ENCODE measurements around the gene UBASH3B. TPM values are rescaled to one million over a fixed set of nuclear protein-coding genes. Genes with fewer than 3 reads are reported as not detected.

Gene UBASH3B
- total and polyA plus RNA-seq, 2 of the 13 experiments (the other 11 are each of a cell fraction or from before 2014, with no cell fraction given) = 4.4 to 7.6 TPM

GRCh38 chr11:122655527-122656072 lies at the start of gene UBASH3B (continued):
- TF ChIP-seq AHDC1 (CRISPR knock-in tag; IDR thresholded peaks at IDR 0.05; ENCODE audit: borderline replicate concordance) (no peak), ZBTB21 (CRISPR knock-in tag; IDR thresholded peaks at IDR 0.05) (no peak), ZBTB26 (CRISPR knock-in tag; IDR thresholded peaks at IDR 0.05; ENCODE audit: borderline replicate concordance) (no peak), DRAP1 (CRISPR knock-in tag; IDR thresholded peaks at IDR 0.05) (no peak), ZMAT5 (CRISPR knock-in tag; IDR thresholded peaks at IDR 0.05; ENCODE audit: borderline replicate concordance, low read depth) (no peak), HNRNPUL1 (IDR thresholded peaks at IDR 0.05; ENCODE audit: low read depth, low read length) (no peak), JDP2 (CRISPR knock-in tag; IDR thresholded peaks at IDR 0.05; ENCODE audit: borderline replicate concordance) (no peak), ZNF44 (CRISPR knock-in tag; IDR thresholded peaks at IDR 0.05) (no peak), KDM6A (CRISPR knock-in tag; IDR thresholded peaks at IDR 0.05; ENCODE audit: low read depth) (no peak), BHLHE40 (IDR thresholded peaks at IDR 0.05; ENCODE audit: low read length) (no peak), ZKSCAN5 (CRISPR knock-in tag; IDR thresholded peaks at IDR 0.05) (no peak), HIVEP1 (CRISPR knock-in tag; IDR thresholded peaks at IDR 0.05) (no peak), U2AF1 (optimal IDR thresholded peaks at IDR 0.05; ENCODE audit: low read depth, low read length) (no peak), ZNF263 (CRISPR knock-in tag; IDR thresholded peaks at IDR 0.05) (no peak), ZSCAN12 (CRISPR knock-in tag; IDR thresholded peaks at IDR 0.05) (no peak), YEATS2 (CRISPR knock-in tag; IDR thresholded peaks at IDR 0.05; ENCODE audit: borderline replicate concordance) (no peak), ARID4A (CRISPR knock-in tag; IDR thresholded peaks at IDR 0.05; ENCODE audit: borderline replicate concordance) (no peak; the same call in 1 of the 2 replicates), ZFP37 (CRISPR knock-in tag; IDR thresholded peaks at IDR 0.05; ENCODE audit: borderline replicate concordance) (0 out of 2 replicates have a peak, but pooled peaks have one; percentile 34)

Data from HepG2 (cell line).